ENCODE data around the gene MEGF11.
"Not testable (repeated sequence)": the region's sequence is repeated elsewhere in the genome, so short reads cannot be mapped to it uniquely, and the experiment has no call there.

Gene MEGF11

GRCh38 chr15:65909831-65910230 is 343.7 kb downstream of the MEGF11 start:
- no peak for DNase-seq

GRCh38 chr15:65908876-65909275 is 344.7 kb downstream of the MEGF11 start:
- DNase-seq: no peak

- no peak for DNase-seq
Observed at GRCh38 chr15:65907661-65908060, 345.9 kb downstream of the MEGF11 start.

GRCh38 chr15:65906396-65906795 is 347.2 kb downstream of the MEGF11 start:
- no peak for DNase-seq

- DNase-seq: no peak
Observed at GRCh38 chr15:65904301-65904700, 349.2 kb downstream of the MEGF11 start.

- DNase-seq: peak; percentile 21
Observed at GRCh38 chr15:65903296-65904073, 350.1 kb downstream of the MEGF11 start.

GRCh38 chr15:65902373-65902772 is 351.2 kb downstream of the MEGF11 start:
- DNase-seq: no peak

GRCh38 chr15:65901836-65902235 is 351.7 kb downstream of the MEGF11 start:
- no peak for DNase-seq

- no peak for DNase-seq
Observed at GRCh38 chr15:65901336-65901735, 352.2 kb downstream of the MEGF11 start.

GRCh38 chr15:65900488-65900887 is 353.1 kb downstream of the MEGF11 start:
- DNase-seq: no peak

- DNase-seq: no peak
Observed at GRCh38 chr15:65896236-65896635, 357.3 kb downstream of the MEGF11 start.

GRCh38 chr15:65893060-65893459 is 360.5 kb downstream of the MEGF11 start:
- no peak for DNase-seq

GRCh38 chr15:65888981-65889380 is 364.6 kb downstream of the MEGF11 start:
- DNase-seq: no peak

GRCh38 chr15:65887565-65887964 is 366.0 kb downstream of the MEGF11 start:
- DNase-seq: no peak

- no peak for DNase-seq
Observed at GRCh38 chr15:65885668-65886218, 367.8 kb downstream of the MEGF11 start.

- DNase-seq: no peak
Observed at GRCh38 chr15:65884511-65884910, 369.0 kb downstream of the MEGF11 start.

GRCh38 chr15:65883571-65883970 is 370.0 kb downstream of the MEGF11 start:
- no peak for DNase-seq

GRCh38 chr15:65881766-65882434 is 371.6 kb downstream of the MEGF11 start:
- DNase-seq: no peak

GRCh38 chr15:65877749-65878148 is 375.8 kb downstream of the MEGF11 start:
- no peak for DNase-seq

- no peak for DNase-seq
Observed at GRCh38 chr15:65875458-65875857, 378.1 kb downstream of the MEGF11 start.

- no peak for DNase-seq
Observed at GRCh38 chr15:65873256-65873655, 380.3 kb downstream of the MEGF11 start.

GRCh38 chr15:65872596-65872995 is 381.0 kb downstream of the MEGF11 start:
- not testable (repeated sequence) for DNase-seq

- DNase-seq: not testable (repeated sequence)
Observed at GRCh38 chr15:65871886-65872285, 381.7 kb downstream of the MEGF11 start.

GRCh38 chr15:65870889-65871533 is 382.5 kb downstream of the MEGF11 start:
- peak; percentile 64 for DNase-seq
